ENCODE data around the gene DRAM1. TPM values are rescaled to one million over a fixed set of nuclear protein-coding genes. Genes with fewer than 3 reads are reported as not detected.
"Not testable (repeated sequence)": the region's sequence is repeated elsewhere in the genome, so short reads cannot be mapped to it uniquely, and the experiment has no call there.

Gene DRAM1
- total RNA-seq, result 35.3 TPM
- long read RNA-seq, transcript DRAM1-201 (7 exons, 3,519 nt), result major isoform, 28 of 51 reads
- long read RNA-seq, partial matches to known transcripts, result 9 of 51 reads
- long read RNA-seq, other reads (novel, unspliced or antisense), result 13 of 51 reads

- DNase-seq (ENCODE audit: low spot score), result peak; percentile 97
Observed at GRCh38 chr12:101876861-101877805, at the start of gene DRAM1. Gene DRAM1 (plus strand): TSS chr12:101877580. CDS start chr12:101877790, 210 bp downstream.

DNA sequence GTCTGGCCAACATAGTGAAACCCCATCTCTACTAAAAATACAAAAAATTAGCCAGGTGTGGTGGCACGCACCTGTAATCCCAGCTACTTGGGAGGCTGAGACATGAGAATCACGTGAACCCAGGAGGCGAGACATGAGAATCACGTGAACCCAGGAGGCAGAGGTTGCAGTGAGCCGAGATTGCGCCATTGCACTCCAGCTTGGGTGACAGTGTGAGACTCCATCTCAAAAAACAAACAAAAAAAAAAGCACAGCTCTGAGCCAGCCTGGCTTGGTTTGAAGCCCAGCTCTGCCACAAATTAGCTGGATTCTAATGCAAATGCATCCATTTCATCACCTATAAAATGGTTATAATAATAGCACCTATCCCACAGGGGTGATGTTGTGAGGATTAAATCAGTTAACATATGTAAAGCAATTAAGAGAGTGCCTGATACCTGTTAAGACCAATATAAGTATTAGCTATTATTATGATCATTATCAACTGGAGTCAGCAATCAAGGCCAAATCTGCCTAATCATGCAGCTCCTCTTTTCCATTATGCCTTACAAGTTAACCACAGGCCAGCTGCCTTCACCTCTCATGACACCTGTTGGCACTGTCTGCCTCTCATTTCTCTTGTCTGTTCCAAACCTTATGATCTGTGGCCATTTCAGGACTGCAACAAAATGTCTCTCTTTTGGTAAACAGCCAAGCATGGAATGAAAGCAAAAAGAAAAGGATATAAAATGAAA lies 48.8 kb upstream of the DRAM1 start:
- no peak for DNase-seq (ENCODE audit: low spot score)

DNA sequence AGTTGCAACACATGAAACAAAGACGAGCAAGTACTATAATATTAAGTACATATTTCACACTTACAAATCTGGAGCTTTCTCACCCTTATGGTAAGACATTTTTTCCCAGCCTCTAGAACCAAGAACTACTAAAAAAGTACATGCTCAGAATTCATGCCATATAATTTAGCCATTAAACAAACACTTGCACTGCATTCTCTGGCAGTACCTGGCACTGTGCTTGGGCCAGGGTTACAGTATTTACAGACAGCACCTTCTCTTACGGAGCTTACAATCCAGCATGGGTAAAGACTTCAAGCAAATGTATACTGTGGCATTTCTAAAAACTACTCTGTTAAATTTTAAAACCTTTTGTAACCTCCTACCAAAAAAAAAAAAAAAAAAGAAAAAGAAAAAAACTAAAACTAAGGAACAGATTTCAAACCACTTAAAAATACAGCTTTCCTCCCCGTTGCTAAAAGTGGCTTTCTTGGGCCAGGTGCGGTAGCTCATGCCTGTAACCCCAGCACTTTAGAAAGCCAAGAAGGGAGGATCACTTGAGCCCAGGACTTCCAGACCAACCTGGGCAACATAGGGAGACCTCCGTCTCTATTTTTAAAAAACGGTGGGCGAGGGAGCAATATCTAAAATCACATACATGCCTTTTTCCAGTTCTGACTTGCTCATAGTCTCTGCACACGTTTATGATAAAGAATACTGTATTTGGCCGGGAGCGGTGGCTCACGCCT lies 47.6 kb upstream of the DRAM1 start:
- no peak for DNase-seq (ENCODE audit: low spot score)

DNA sequence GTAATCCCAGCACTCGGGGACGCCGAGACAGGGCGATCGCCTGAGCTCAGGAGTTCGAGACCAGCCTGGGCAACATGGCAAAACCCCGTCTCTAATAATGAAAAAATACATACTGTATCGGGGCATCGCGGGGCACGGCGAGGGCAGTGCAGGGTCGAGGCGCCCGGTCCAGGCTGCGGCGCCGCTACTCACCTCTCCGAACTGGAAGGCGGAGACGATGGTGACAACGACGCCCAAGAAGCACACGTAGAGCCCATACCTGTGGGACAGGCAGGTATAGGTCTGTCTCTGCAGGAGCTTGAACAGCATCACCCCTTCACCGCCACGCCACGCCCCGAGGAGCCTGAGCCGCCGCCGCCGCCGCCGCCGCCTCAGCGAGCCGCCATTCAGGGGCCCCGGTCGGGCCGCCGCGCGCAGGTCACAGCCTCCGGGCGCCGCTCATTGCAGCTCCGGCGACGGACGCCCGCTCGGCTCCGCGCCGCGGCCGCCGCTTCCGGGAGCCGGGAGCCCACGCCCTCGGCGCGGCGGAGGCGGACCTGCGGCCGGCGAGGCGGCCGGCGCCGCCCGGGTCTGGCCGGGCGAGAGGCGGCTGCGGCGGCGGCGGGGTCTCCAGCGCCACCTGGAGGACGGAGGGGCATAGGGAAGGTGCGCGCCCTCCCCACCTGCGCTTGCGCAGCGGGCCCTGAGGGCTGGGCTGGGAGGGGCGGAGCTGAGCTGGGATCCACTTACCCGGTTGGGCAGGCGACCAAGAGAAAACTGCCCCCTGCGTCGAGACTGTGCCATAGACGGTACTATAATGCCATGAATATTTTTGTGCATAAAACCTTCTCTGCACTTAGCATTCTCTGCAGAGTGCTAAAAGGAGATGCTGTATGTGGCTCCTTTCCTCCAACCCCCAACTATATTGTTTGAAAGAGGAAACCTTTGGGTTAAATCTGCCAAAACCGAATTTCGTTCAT lies 46.7 kb upstream of the DRAM1 start, which contains the start of gene GNPTAB:
TSS of gene GNPTAB (minus strand) at position 593 of the 959 bp plus-strand sequence. CDS start at position 309, 284 bp downstream.
- peak; percentile 98 for DNase-seq (ENCODE audit: low spot score)

GRCh38 chr12:101832030-101832429 lies 45.4 kb upstream of the DRAM1 start:
- no peak for DNase-seq (ENCODE audit: low spot score)

DNA sequence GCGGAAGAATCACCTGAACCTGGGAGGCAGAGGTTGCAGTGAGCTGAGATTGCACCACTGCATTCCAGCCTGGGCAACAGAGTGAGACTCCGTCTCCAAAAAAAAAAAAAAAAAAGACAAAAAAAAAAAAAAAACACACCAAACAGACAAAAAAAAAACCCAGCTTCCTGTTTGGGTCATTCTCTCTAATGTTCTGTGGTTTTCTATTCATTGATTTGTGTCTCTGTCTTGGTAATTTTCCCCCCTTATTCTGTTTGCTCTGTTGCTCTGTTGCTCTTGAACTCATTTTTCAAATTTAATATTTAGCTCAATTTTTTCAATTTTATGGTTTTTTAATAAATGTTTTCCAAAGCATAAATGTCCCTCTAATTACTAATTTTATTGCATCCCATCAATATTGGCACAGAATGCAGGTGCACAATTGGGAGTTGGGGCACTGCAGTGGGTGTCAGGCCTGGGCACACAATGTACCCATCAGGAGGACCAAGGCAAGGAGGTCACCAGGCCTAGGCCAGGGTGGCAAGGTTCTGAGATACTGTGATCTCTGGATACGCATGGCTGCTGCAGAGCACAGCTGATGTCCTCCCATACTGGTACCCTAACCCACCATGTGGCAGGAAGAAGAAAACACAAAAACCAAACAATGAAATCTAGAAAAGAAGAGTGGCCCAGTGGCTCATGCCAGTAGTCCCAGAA lies 38.6 kb upstream of the DRAM1 start:
- DNase-seq (ENCODE audit: low spot score), result no peak

DNA sequence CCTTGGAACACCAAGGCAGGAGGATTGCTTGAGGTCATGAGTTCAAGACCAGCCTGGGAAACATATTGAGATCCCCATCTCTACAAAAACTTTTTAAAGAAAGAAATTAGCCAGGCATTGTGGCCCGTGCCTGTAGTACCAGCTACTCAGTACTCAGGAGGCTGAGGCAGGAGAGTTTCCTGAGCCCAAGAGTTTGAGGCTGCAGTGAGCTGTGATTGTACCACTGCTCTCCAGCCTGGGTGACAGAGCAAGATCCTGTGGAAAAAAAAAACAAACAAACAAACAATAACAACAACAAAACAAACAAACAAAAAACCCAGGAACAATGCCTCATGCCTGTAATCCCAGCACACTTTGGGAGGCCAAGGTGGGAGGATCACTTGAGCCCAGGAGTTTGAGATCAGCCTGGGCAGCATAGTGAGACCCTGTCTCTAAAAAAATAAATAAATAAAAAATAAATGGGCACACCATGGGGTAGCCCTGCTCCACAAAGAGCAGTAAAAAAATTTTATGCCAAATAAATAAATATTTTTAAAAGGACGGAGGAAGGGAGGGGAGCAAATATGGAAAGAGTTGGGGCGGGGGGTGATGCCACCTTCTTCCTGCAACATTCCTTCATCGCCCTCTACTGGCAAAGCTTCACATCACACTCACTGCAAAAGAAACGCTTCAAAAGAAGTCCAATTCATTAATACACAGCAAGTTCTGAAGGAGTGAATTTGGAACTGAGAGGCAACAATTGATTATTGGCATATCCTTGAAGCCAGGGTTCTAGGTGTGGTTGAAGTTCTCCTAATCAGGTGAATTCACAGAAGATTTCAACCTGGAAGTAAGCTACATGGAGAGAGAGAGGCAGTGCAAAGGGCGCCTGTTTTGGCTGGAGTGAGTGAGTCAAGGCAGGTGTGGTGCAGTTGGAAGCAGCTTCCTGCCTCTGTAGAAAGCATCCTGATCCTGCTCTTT lies 37.8 kb upstream of the DRAM1 start:
- DNase-seq (ENCODE audit: low spot score), result no peak

DNA sequence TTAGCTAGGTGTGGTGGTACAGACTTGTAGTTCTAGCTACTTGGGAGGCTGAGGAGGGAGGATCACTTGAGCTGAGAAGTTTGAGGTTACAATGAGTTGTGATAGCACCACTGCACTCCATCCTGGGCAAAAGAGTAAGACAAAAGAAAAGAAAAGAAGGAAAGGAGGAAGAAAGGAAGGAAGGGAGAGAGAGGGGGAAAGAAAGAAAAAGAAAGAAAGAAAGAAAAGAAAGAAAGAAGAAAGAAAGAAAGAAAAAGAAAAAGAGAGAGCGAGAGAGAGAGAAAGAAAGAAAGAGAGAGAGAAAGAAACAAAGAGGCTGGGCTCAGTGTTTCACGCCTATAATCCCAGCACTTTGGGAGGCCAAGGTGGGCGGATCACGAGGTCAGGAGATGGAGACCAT lies 36.3 kb upstream of the DRAM1 start:
- DNase-seq (ENCODE audit: low spot score), result no peak

DNA sequence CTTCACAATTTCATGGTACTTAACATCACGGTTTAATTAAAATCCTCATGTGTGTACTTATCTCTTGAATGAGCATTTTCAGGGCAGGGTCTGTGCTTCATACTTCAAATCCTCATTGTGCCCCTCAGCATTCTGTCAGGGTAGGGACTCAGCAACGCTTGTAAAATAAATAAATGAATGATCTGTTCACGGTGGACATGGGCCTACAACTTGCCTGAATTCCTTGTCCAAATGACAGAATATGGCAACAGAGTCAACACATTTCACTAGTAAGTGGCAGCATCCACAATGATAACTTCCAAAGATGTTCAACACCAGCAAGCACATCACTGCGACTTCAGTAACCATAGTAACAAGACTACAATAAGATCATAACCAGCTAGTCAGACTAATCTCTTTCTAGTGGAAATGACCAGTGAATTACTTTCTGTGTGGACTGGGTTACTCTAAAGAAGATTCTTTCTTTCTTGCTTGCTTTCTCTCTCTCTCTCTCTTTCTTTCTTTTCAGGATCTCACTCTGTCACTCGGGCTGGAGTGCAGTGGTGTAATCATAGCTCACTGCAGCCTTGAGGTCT lies 32.2 kb upstream of the DRAM1 start:
- DNase-seq (ENCODE audit: low spot score), result no peak

DNA sequence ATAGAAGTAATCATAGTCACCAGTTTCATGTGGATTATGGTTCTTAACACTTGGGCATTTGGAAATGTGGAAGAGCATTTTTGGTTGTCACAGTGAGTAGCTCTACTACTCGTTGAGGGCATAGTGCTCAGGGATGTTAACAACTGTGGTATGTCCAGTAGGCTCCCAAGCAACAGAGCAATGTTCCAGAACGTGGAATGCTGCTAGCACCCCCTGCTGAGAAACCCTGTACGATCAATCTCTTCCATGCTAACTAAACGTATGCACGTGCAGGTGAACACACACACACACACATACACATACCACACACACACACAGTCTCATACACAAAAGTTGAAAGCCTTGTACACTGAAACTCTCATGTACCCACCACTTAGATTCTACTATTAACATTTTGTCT lies 30.1 kb upstream of the DRAM1 start:
- no peak for DNase-seq (ENCODE audit: low spot score)

GRCh38 chr12:101850199-101850598 lies 27.2 kb upstream of the DRAM1 start:
- DNase-seq (ENCODE audit: low spot score), result no peak

DNA sequence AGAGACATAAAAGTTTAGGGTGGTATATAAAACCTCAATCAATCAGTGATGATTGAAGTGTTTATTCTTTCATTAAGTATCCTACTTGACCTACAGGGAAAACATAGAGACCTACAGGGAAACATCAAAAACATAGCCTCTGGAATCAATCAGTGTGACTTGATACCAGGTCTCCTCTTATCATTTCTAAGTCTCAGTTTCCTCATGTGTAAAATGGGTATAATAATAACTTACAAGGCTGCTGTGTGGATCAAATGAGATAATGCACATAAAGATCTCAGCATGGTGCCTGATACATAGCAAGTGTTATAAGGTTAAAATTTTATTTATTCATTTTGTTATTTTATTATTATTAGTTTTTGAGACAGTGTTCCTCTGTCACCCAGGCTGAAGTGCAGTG lies 24.4 kb upstream of the DRAM1 start:
- no peak for DNase-seq (ENCODE audit: low spot score)

- DNase-seq (ENCODE audit: low spot score), result no peak
Observed at GRCh38 chr12:101854747-101855146, 22.6 kb upstream of the DRAM1 start.

DNA sequence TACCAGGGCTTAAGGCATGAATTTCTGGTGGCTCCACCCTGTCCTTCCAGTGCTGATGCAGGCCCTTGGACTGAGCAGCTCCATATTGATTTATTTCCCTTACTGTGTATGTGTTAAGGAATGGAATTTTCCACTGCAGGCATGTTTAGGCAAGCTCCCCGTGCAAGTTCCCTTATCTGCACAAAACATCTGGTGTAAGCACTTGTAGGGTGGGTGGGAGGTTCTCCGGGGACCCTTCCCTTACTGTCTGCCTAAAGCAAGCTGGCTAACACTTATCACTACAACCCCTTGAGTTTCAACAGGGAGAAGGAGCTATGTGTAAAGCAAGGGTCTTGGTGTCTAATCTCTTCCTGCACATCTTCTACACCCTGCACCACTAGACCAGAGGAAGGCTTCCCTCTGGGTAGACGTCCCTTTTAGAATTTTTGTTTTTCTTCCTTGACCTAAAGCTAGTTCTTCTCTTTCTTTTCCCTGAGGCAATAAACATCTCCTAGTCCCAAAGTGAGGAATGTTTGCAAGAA lies 22.0 kb upstream of the DRAM1 start:
- no peak for DNase-seq (ENCODE audit: low spot score)

GRCh38 chr12:101855976-101856375 lies 21.4 kb upstream of the DRAM1 start:
- no peak for DNase-seq (ENCODE audit: low spot score)

- not testable (repeated sequence) for DNase-seq (ENCODE audit: low spot score)
Observed at GRCh38 chr12:101856614-101857013, 20.8 kb upstream of the DRAM1 start.

GRCh38 chr12:101857043-101857558 lies 20.3 kb upstream of the DRAM1 start:
- DNase-seq (ENCODE audit: low spot score), result no peak

Measured in mesenteric fat pad (tissue), 1 donor.